Measurements from ENCODE around the gene WASL. TPM values are rescaled to one million over a fixed set of nuclear protein-coding genes. Genes with fewer than 3 reads are reported as not detected.

WASL gene
- total and polyA plus RNA-seq, 10 of the 15 experiments (the other 5 are each of a cell fraction or from before 2014, with no cell fraction given) = 2.0 to 6.4 (median 3.5) TPM

DNA sequence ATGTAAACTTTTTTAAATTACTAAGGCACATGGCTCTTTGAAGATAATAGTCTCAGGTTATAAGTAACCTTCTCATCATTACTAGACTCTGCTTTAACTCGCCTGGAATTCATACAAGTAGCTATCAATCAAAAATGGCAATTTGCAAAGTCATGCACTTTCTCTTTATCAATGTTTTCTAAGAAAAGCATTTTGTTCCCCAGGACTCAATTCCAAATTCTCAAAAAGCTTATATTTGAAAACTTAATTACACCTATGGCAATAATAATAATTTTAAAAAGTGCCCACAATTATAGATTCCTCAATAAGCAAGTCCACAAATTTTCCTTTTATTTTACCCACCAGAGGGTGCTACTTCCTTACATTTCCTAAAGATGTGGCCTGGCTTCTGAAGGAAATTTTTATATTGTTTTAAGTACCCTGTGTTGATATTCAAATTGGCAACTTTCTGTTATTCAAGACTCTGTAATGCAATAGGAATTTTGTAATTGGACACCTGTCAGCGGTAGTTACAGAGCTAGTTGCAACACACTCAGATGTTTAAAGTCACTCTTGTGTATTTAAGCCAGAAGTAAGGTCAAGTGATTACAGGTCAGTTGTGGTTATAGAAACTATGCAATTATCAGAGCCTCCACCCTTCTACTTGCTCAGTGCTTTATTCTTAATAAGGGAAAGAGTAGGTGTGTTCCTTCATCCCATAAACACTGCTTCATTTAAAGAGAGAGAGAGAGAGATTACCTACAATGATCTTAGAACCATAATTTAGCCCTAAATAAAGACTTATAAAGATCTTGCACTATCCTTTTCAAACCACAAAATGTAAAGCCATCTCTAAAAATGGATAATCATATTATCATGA is 49.1 kb upstream of the WASL start:
- ChIA-PET CTCF (interaction anchor here (0.7 to 8.2 kb wide), 52 partner anchors 9 to 353 kb away, joined by 3 to 208 read pairs (median 4); partner anchors contain the start of genes HYAL4 and WASL), RAD21 (ENCODE audit: unreplicated experiment) (interaction anchor here (0.7 to 4.2 kb wide), 27 partner anchors 9 to 303 kb away, joined by 3 to 115 read pairs (median 4); no protein-coding TSS in a partner anchor), POLR2A (interaction anchor here (0.6 to 3.0 kb wide), 6 partner anchors 8 to 67 kb away, joined by 3 to 10 read pairs (median 4); partner anchors contain the start of gene WASL), SMC1A (ENCODE audit: uncharacterized antibody, unreplicated experiment) (interaction anchor here (0.7 to 5.5 kb wide), 39 partner anchors 9 to 303 kb away, joined by 3 to 151 read pairs (median 5); partner anchors contain the start of gene WASL)
- no peak overlapping the region for H3K4me3 ChIP-seq
- no TSS peak for BruUV-seq (replicated peaks)
- peak; percentile 87; the same call in 1 of the 2 replicates for TF ChIP-seq SMC3 (IDR thresholded peaks at IDR 0.05; ENCODE audit: borderline replicate concordance, low read length)
- TF ChIP-seq HDAC6 (IDR thresholded peaks at IDR 0.05; ENCODE audit: unreplicated experiment) = no peak
- TF ChIP-seq RB1 (IDR thresholded peaks at IDR 0.05; ENCODE audit: borderline replicate concordance) = no peak; the same call in 1 of the 2 replicates
- TF ChIP-seq RAD21 (IDR thresholded peaks at IDR 0.05; ENCODE audit: insufficient read depth, low read depth, low read length) = peak; percentile 88
- TF ChIP-seq, protein P1, sequence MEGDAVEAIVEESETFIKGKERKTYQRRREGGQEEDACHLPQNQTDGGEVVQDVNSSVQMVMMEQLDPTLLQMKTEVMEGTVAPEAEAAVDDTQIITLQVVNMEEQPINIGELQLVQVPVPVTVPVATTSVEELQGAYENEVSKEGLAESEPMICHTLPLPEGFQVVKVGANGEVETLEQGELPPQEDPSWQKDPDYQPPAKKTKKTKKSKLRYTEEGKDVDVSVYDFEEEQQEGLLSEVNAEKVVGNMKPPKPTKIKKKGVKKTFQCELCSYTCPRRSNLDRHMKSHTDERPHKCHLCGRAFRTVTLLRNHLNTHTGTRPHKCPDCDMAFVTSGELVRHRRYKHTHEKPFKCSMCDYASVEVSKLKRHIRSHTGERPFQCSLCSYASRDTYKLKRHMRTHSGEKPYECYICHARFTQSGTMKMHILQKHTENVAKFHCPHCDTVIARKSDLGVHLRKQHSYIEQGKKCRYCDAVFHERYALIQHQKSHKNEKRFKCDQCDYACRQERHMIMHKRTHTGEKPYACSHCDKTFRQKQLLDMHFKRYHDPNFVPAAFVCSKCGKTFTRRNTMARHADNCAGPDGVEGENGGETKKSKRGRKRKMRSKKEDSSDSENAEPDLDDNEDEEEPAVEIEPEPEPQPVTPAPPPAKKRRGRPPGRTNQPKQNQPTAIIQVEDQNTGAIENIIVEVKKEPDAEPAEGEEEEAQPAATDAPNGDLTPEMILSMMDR (IDR thresholded peaks at IDR 0.05 in 2 of 3, conservative IDR thresholded peaks at IDR 0.05 in 1 of 3; ENCODE audit: control insufficient read depth in 2 of 3, extremely low read depth in 1 of 3, insufficient read depth in 1 of 3, low read depth in 3 of 3, low read length in 3 of 3) = peak in 2 of 3 experiments; percentile 28 to 59; a peak in 3 of 6 replicates
- peak; percentile 75 for TF ChIP-seq NR2F1 (conservative IDR thresholded peaks at IDR 0.05)
- no peak for TF ChIP-seq E4F1 (IDR thresholded peaks at IDR 0.05; ENCODE audit: borderline replicate concordance, partially characterized antibody)
- no peaks in the 10 kb centered on the region; the same call in 2 of the 3 replicates for H3K9me3 ChIP-seq (replicated peaks; ENCODE audit: control insufficient read depth, insufficient read depth, low read length)
- no peak overlapping the region for H3K4me2 ChIP-seq (ENCODE audit: control insufficient read depth, insufficient read depth)
- WGBS (ENCODE audit: insufficient coverage, insufficient replicate concordance, low lambda C conversion rate, missing lambda C conversion rate) = 43% methylated on average over 2 of the region's 2 CpGs
- H3K4me1 ChIP-seq (ENCODE audit: control insufficient read depth, insufficient read depth, low read length) = no peaks in the 10 kb centered on the region
- H4K20me1 ChIP-seq (ENCODE audit: control insufficient read depth, insufficient read depth) = no peaks in the 10 kb centered on the region
- H3K27me3 ChIP-seq (replicated peaks in 1 of 2; ENCODE audit: control insufficient read depth in 2 of 2, insufficient read depth in 2 of 2, low read length in 1 of 2) = no peaks in the 10 kb centered on the region
- no peaks in the 10 kb centered on the region for H3K79me2 ChIP-seq (ENCODE audit: control insufficient read depth, insufficient read depth, low read length)
- in situ Hi-C loops (cut with MboI) (loop anchor here (5.0 kb wide), 1 partner anchor 59 kb away; no protein-coding TSS in a partner anchor), intact Hi-C loops (cut with micrococcal nuclease; ENCODE audit: unreplicated experiment) (loop anchor here (1.0 to 2.0 kb wide), 2 partner anchors 67 to 75 kb away; no protein-coding TSS in a partner anchor)
- DNase-seq (ENCODE audit: low read depth, low spot score) = no peak
- no peak overlapping the region for H3K9ac ChIP-seq (ENCODE audit: control insufficient read depth, insufficient read depth, low read length)
- peak; percentile 78 for ATAC-seq
- peak; percentile 56 for FAIRE-seq
- H2AFZ ChIP-seq (ENCODE audit: control insufficient read depth, low read depth, low read length) = no peak overlapping the region
- no peak overlapping the region for H3K27ac ChIP-seq (ENCODE audit: control insufficient read depth, insufficient read depth)
- H3K36me3 ChIP-seq (ENCODE audit: control insufficient read depth in 2 of 2, insufficient read depth in 2 of 2, low read length in 1 of 2) = no peaks in the 10 kb centered on the region
